Activated CD4-positive, CD25-positive, alpha-beta regulatory T cell treated with anti-CD3 and anti-CD28 coated beads, Interleukin-2, amount 50 U/mL, for 24 hours (primary cell): ENCODE data around the gene MKRN1.
"Not testable (repeated sequence)": the region's sequence is repeated elsewhere in the genome, so short reads cannot be mapped to it uniquely, and the experiment has no call there.

Experiments
- ATAC-seq, 2 donors: fragments of 150-1000 bp; cut with Tn5 transposase; one replicate each; pipeline ENCODE4 v1.10.0; 2021; ENCODE audit warnings: mild to moderate bottlenecking in 1 of 2, moderate library complexity in 1 of 2

MKRN1 gene

GRCh38 chr7:140479062-140479738 lies at the start of gene MKRN1:
Gene MKRN1 (minus strand): TSS chr7:140479505. CDS start chr7:140479344, 161 bp downstream.
- peak; percentile 93 for ATAC-seq

GRCh38 chr7:140526787-140527664 lies 47.7 kb upstream of the MKRN1 start:
- no peak for ATAC-seq

- no peak for ATAC-seq
Measured at GRCh38 chr7:140526214-140526613, 46.9 kb upstream of the MKRN1 start.

- ATAC-seq: peak in 1 of 2 donors; percentile 17
Measured at GRCh38 chr7:140525743-140526142, 46.4 kb upstream of the MKRN1 start.

- no peak for ATAC-seq
Measured at GRCh38 chr7:140521421-140521820, 42.1 kb upstream of the MKRN1 start.

GRCh38 chr7:140519007-140519399 lies 39.7 kb upstream of the MKRN1 start:
- no peak for ATAC-seq

GRCh38 chr7:140518370-140519006 lies 39.2 kb upstream of the MKRN1 start:
- ATAC-seq: no peak

- ATAC-seq: peak; percentile 35 to 49
Measured at GRCh38 chr7:140517546-140518369, 38.5 kb upstream of the MKRN1 start.

- no peak for ATAC-seq
Measured at GRCh38 chr7:140512317-140513000, 33.2 kb upstream of the MKRN1 start.

- no peak for ATAC-seq
Measured at GRCh38 chr7:140509789-140510188, 30.5 kb upstream of the MKRN1 start.

GRCh38 chr7:140507556-140507955 lies 28.3 kb upstream of the MKRN1 start:
- not testable (repeated sequence) for ATAC-seq

- ATAC-seq: no peak
Measured at GRCh38 chr7:140506788-140507464, 27.6 kb upstream of the MKRN1 start.

GRCh38 chr7:140501966-140502365 lies 22.7 kb upstream of the MKRN1 start:
- ATAC-seq: no peak

GRCh38 chr7:140497807-140498206 lies 18.5 kb upstream of the MKRN1 start:
- ATAC-seq: not testable (repeated sequence)

- ATAC-seq: no peak
Measured at GRCh38 chr7:140497241-140497769, 18.0 kb upstream of the MKRN1 start.

GRCh38 chr7:140495514-140496097 lies 16.3 kb upstream of the MKRN1 start:
- ATAC-seq: no peak

- ATAC-seq: no peak
Measured at GRCh38 chr7:140494867-140495266, 15.6 kb upstream of the MKRN1 start.

GRCh38 chr7:140489026-140489359 lies 9.7 kb upstream of the MKRN1 start:
- no peak for ATAC-seq

- no peak for ATAC-seq
Measured at GRCh38 chr7:140485500-140486265, 6.4 kb upstream of the MKRN1 start.

- no peak for ATAC-seq
Measured at GRCh38 chr7:140484951-140485499, 5.7 kb upstream of the MKRN1 start.
